AG09309 (cell line): ENCODE results near the gene ST6GALNAC6.

Experiments
- DNase-seq: peaks from one replicate; pipeline ENCODE4 v3.0.0-alpha.2; 2010; ENCODE audit warnings: low read depth
- H3K4me3 ChIP-seq: 2 replicates; pipeline ENCODE4 v1.5.1; 2011; ENCODE audit warnings: mild to moderate bottlenecking, low read depth, low read length, moderate library complexity; ENCODE audit not compliant: control insufficient read depth
- TF ChIP-seq, protein P1 (sequence below): IDR thresholded peaks from 2 replicates; pipeline ENCODE4 v1.5.1; 2011; ENCODE audit warnings: mild to moderate bottlenecking, low read depth, low read length, inconsistent platforms; ENCODE audit not compliant: insufficient read depth, control insufficient read depth; ENCODE audit errors: missing control alignments

Gene ST6GALNAC6

DNA sequence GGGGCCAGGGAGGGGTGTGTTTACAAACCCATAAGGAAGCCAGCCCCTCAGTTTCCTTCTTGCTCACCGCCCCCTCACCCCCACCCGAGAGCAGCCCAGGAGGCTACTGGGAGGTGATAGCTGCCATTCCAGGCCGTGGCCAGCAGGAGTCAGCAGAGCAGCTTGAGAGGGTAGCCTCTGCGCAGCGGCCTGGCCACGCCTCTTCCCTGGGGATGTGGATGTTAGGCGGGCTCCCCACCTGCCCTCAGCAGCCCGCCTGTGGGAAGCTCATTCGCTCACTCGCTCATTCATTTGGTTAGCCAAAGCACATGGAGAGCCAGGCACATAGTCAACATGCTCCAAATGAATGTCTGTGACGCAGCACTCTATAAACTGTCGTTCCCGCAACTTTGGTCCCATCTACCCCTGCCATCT lies 44.3 kb upstream of the ST6GALNAC6 start:
- DNase-seq: no peak
- H3K4me3 ChIP-seq: no peak overlapping the region
- TF ChIP-seq, protein P1, sequence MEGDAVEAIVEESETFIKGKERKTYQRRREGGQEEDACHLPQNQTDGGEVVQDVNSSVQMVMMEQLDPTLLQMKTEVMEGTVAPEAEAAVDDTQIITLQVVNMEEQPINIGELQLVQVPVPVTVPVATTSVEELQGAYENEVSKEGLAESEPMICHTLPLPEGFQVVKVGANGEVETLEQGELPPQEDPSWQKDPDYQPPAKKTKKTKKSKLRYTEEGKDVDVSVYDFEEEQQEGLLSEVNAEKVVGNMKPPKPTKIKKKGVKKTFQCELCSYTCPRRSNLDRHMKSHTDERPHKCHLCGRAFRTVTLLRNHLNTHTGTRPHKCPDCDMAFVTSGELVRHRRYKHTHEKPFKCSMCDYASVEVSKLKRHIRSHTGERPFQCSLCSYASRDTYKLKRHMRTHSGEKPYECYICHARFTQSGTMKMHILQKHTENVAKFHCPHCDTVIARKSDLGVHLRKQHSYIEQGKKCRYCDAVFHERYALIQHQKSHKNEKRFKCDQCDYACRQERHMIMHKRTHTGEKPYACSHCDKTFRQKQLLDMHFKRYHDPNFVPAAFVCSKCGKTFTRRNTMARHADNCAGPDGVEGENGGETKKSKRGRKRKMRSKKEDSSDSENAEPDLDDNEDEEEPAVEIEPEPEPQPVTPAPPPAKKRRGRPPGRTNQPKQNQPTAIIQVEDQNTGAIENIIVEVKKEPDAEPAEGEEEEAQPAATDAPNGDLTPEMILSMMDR: peak; percentile 97

DNA sequence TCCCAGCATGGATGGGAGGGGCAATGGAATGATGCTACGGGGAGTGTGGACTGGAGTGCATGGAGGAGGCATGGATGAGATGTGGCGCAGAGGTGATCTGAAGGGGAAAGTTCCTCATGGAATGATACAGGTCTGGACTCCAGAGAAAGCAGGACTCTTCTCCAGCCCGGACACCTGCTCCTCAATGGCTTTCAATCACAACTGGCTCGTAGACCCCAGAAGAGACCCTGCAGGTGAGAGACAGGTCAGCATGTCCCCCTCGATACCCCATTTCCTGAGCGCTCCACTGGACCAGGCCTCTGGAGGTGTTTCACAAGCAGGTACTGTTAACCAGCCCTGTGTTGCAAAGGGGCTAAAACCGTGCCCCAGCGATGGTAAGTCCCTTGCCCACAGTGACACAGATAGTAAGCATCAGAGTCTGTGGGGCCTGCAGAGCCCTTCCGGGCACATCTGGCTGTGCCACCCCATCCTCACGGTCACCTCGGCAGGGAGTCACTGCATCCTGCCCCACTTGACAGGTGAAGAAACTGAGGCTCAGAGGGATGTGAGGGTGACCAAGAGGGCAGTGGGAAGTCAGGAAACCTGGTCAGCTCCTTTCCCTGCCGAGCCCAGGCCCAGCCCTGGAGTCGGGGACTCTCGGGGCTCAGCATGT lies 43.7 kb upstream of the ST6GALNAC6 start:
- H3K4me3 ChIP-seq: no peak overlapping the region
- TF ChIP-seq, protein P1: no peak
- no peak for DNase-seq

DNA sequence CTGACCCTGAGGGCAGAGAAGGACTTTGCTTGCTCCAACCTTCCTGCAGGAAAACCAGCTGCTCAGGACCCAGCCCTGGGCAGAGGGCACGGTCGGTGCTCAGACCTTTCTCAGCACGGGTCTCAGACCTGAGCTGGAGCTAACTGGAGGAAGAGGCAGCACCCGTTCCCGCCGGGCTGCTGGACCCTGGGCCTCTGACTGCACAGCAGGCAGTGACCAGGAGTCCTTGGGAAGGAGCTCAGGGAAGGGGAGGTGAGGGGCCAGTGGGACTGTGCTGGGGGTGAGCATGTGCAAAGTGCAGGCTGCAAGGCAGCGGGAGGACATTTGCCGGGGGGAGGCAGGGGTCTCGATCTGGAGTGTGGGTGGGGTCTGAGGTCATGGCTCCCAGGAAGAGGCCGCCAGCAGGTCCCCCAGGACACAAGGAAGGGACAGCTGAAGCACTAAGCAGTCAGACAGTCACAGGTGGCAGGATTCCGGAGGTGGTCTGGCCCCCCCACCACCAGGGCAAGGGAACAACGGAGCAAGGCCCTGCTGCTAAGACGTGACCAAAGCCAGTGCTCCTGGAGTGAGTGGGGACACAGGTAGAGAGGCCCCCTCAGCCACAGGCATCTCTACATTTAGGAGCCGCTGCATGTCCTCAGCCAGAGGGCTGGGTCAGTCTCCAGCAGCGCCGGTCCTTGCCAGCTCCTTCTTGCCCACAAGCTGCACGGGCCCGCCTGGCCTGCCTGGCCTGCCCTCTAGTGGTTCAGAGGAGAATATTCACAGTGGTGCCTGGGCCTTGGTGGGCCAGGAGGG lies 43.0 kb upstream of the ST6GALNAC6 start:
- TF ChIP-seq, protein P1: peak; percentile 88
- no peak for DNase-seq
- H3K4me3 ChIP-seq: no peak overlapping the region

DNA sequence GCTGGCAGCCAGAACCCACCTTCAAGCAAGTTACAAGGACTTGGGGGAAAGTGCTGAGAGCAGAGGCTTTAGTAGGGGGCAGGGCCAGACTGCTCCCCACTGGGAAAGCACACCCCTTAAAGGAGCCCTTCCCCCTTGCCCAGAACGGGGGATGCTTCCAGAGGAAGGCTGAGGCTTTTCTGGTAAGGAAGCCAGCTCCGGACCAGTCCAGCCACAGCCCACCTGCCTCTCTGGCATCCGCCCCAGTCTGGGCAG lies 42.5 kb upstream of the ST6GALNAC6 start:
- TF ChIP-seq, protein P1: no peak
- no peak for DNase-seq
- no peak overlapping the region for H3K4me3 ChIP-seq

DNA sequence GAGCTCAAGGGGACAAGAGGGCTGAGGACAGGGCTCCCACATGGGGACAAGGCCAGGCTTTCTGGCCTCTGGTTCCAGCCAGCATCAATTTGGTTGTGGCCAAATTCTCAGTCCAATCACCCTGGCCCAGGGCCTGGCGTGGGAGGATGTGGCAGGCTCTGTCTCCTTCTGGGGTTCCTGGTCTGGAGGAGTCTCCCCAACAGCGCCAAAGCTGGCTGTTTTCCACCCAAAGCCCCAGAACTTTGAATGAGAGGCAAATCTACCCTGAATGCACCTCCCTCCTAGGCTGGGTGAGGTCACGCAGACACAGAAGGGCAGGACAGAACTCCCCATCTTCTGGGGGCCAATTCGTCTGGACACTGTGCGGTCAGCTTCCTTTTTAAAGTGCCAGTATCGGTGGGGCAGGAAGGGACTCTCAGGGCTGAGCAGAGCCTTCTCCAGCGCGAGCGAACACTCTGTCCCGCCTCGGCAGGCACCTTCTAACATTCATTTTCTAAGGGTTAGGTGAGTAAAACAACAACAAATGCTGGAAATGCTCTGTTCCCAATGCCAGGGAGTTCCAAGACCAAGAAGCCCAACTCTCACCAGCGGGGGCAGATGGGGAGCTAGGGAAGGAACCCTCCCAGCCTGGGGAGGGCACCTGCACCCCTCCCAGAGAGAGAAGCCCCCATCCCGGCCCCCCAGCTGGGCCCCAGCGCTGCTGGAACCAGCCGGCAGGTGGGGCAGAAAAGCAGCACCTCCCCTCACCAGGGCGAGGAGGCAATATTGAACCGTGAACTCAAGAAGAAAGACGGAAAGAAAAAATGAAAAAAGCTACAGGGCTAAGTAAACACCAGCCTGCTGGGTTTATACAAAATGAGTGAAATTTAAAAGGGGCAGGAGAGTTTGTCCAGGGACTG lies 41.9 kb upstream of the ST6GALNAC6 start:
- no peak overlapping the region for H3K4me3 ChIP-seq
- TF ChIP-seq, protein P1: no peak
- DNase-seq: no peak

DNA sequence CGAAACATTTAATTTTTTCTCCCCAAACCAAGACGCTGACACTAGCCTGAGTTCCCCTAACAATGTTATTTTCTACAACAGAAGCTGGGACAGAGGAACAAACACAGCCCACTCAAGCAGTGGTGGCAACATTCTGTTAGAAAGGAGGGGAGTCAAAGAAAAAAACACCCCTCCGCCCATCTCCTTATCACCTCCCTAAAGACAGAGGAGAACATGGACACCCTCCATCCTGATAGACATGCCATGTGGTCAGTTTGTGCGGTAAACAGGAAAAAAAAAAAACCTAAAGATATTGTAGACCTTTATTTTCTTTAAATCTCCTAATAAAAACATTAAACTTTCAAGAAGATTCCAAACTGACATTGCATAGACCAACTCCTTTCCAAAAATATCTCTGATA lies 41.2 kb upstream of the ST6GALNAC6 start:
- H3K4me3 ChIP-seq: no peak overlapping the region
- TF ChIP-seq, protein P1: no peak
- no peak for DNase-seq
